ENCODE results near the gene B3GNT8. TPM values are rescaled to one million over a fixed set of nuclear protein-coding genes. Genes with fewer than 3 reads are reported as not detected.

Gene B3GNT8
- polyA plus RNA-seq, 1 of the 3 experiments (the other 2 are of a cell fraction): not detected

GRCh38 chr19:41376241-41376997, 50.8 kb downstream of the B3GNT8 start, which contains the start of gene TMEM91:
TMEM91 (plus strand) TSS chr19:41376533; CDS start chr19:41378310, 1,777 bp downstream.
- Histone ChIP-seq H4K20me1 (ENCODE audit: insufficient read depth) (peaks cover 15% of the 10 kb centered on the region; the same call in 1 of the 2 replicates), H2AFZ (ENCODE audit: low read depth) (no peak within 1 kb of the TSS), H3K4me1 (ENCODE audit: control insufficient read depth in 1 of 2, insufficient read depth in 2 of 2, low read depth in 1 of 2, low read length in 1 of 2) (peaks cover 6 to 11% of the 10 kb centered on the region in 2 experiments; a peak in 3 of 4 replicates), H3K36me3 (replicated peaks in 1 of 2; ENCODE audit: control insufficient read depth in 1 of 2, insufficient read depth in 2 of 2, low read length in 1 of 2) (no peaks in the 10 kb centered on the region), H3K27ac (ENCODE audit: low read depth in 2 of 2, low read length in 1 of 2) (no peak within 1 kb of the TSS), H3K4me3 (ENCODE audit: low read depth in 2 of 2, low read length in 1 of 2) (peak within 1 kb of the TSS in 1 of 2 experiments; percentile 34; a peak in 2 of 4 replicates), H3K9me2 (no peaks in the 10 kb centered on the region), H3K9ac (no peak within 1 kb of the TSS), H3K9me3 (no peaks in the 10 kb centered on the region), H3K4me2 (no peak within 1 kb of the TSS), H3F3A (replicated peaks; ENCODE audit: insufficient read depth) (peaks cover 32% of the 10 kb centered on the region), H3K27me3 (ENCODE audit: insufficient read depth) (no peaks in the 10 kb centered on the region), H3K79me2 (ENCODE audit: insufficient read depth) (peaks cover 15% of the 10 kb centered on the region; the same call in 1 of the 2 replicates)
- POLR2A ChIA-PET: no interaction called here
- TF ChIP-seq GATA2 (CRISPR knock-in tag; IDR thresholded peaks at IDR 0.05) (no peak), NFIC (IDR thresholded peaks at IDR 0.05; ENCODE audit: borderline replicate concordance) (no peak), GABPA (IDR thresholded peaks at IDR 0.05; ENCODE audit: low read depth) (no peak), CHD2 (IDR thresholded peaks at IDR 0.05; ENCODE audit: low read length, partially characterized antibody) (no peak), ZBTB33 (IDR thresholded peaks at IDR 0.05; ENCODE audit: borderline replicate concordance, low read depth) (no peak), PBX3 (IDR thresholded peaks at IDR 0.05) (no peak), MEF2A (IDR thresholded peaks at IDR 0.05; ENCODE audit: borderline replicate concordance, low read depth) (no peak), TCF12 (IDR thresholded peaks at IDR 0.05) (no peak), ELF1 (IDR thresholded peaks at IDR 0.05) (no peak), RXRA (IDR thresholded peaks at IDR 0.05; ENCODE audit: borderline replicate concordance, low read depth) (no peak), USF1 (IDR thresholded peaks at IDR 0.05; ENCODE audit: borderline replicate concordance, low read depth) (no peak), FOXJ3 (CRISPR knock-in tag; IDR thresholded peaks at IDR 0.05) (no peak), TAF1 (IDR thresholded peaks at IDR 0.05; ENCODE audit: borderline replicate concordance, low read depth, low read length) (no peak)
- WGBS (ENCODE audit: low lambda C conversion rate): 34% methylated on average over 43 of the region's 47 CpGs
- CTCF ChIA-PET: interaction anchor here (0.7 kb wide), 1 partner anchor 24 kb away, joined by 3 read pairs; no protein-coding TSS in a partner anchor
- DNase-seq: peak; percentile 75

Small RNA genes within 50 kb of the gene (small RNA-seq; reads per million reads assigned to genes)
- 0 reads per million in 7 experiments for gene RF00017

Other genes starting within 250 kb of the B3GNT8 start
- gene CYP2S1, start 234.2 kb downstream of the B3GNT8 start, polyA plus RNA-seq (2012; rRNA removed): 0.50 and 0.67 TPM in 2 replicates
- gene AXL, start 208.2 kb downstream of the B3GNT8 start, polyA plus RNA-seq (2012; rRNA removed): 78.8 and 82.6 TPM in 2 replicates
- 34.2 and 41.5 TPM in 2 replicates for gene HNRNPUL1, start 163.0 kb downstream of the B3GNT8 start, polyA plus RNA-seq (2012; rRNA removed)
- 8.7 and 9.6 TPM in 2 replicates for gene CCDC97, start 117.2 kb downstream of the B3GNT8 start, polyA plus RNA-seq (2012; rRNA removed)
- gene TGFB1, start 73.5 kb downstream of the B3GNT8 start, polyA plus RNA-seq (2012; rRNA removed): 13.5 and 25.5 TPM in 2 replicates
- gene B9D2, start 63.2 kb downstream of the B3GNT8 start, polyA plus RNA-seq (2012; rRNA removed): 9.0 and 13.3 TPM in 2 replicates
- gene TMEM91, start 50.8 kb downstream of the B3GNT8 start, polyA plus RNA-seq (2012; rRNA removed): 5.1 and 5.7 TPM in 2 replicates
- 71.3 and 74.1 TPM in 2 replicates for gene EXOSC5, start 30.0 kb downstream of the B3GNT8 start, polyA plus RNA-seq (2012; rRNA removed)
- gene BCKDHA, start 29.6 kb downstream of the B3GNT8 start, polyA plus RNA-seq (2012; rRNA removed): 16.3 and 30.9 TPM in 2 replicates
- 70.2 and 71.4 TPM in 2 replicates for gene DMAC2, start 12.5 kb upstream of the B3GNT8 start, polyA plus RNA-seq (2012; rRNA removed)
- gene ERICH4, start 15.8 kb upstream of the B3GNT8 start, polyA plus RNA-seq (2012; rRNA removed): not detected in 2 replicates
- not detected in 2 replicates for gene CEACAM21, start 148.8 kb upstream of the B3GNT8 start, polyA plus RNA-seq (2012; rRNA removed)
- not detected in 2 replicates for gene CEACAM4, start 199.7 kb upstream of the B3GNT8 start, polyA plus RNA-seq (2012; rRNA removed)